Kidney (tissue), 14 donors: ENCODE measurements around the gene RPS6KL1. TPM values are rescaled to one million over a fixed set of nuclear protein-coding genes. Genes with fewer than 3 reads are reported as not detected.

Experiments used
- DNase-seq, 5 donors: peaks; one replicate each; pipeline ENCODE4 v3.0.0-alpha.2; 2013 to 2020
- FAIRE-seq: peaks from 2 replicates; lab custom pipeline; 2012; peaks lifted over from hg19 to GRCh38; lab: Jason Lieb, UNC
- H3K27ac ChIP-seq, 2 donors: one replicate each; pipeline ENCODE4 v1.7.0; 2013; ENCODE audit warnings: low read depth in 2 of 2, low read length in 2 of 2, inconsistent platforms in 1 of 2
- H3K27me3 ChIP-seq: one replicate; pipeline ENCODE4 v1.7.1; 2013; ENCODE audit warnings: low read length, inconsistent platforms; ENCODE audit not compliant: control insufficient read depth, insufficient read depth
- H3K36me3 ChIP-seq, 3 donors: one replicate each; pipeline versions ENCODE4 v1.7.0 to v1.7.1; 2013; ENCODE audit warnings: low read length in 3 of 3, control low read depth in 1 of 3, inconsistent platforms in 1 of 3; ENCODE audit not compliant: insufficient read depth in 3 of 3, control insufficient read depth in 2 of 3
- H3K4me1 ChIP-seq, 3 donors: one replicate each; pipeline versions ENCODE4 v1.7.0 to v1.7.1; 2013; ENCODE audit warnings: low read length in 3 of 3, inconsistent platforms in 1 of 3, low read depth in 1 of 3; ENCODE audit not compliant: control insufficient read depth in 2 of 3, insufficient read depth in 2 of 3
- H3K4me3 ChIP-seq, 3 donors: one replicate each; pipeline versions ENCODE4 v1.7.0 to v1.8.1; 2013; ENCODE audit warnings: low read length in 3 of 3, control low read depth in 1 of 3, inconsistent platforms in 1 of 3
- H3K9ac ChIP-seq, 3 donors: one replicate each; pipeline versions ENCODE4 v1.7.0 to v1.7.1; 2013; ENCODE audit warnings: low read length in 3 of 3, control low read depth in 1 of 3, inconsistent platforms in 1 of 3
- H3K9me3 ChIP-seq, 3 donors: one replicate each; pipeline versions ENCODE4 v1.7.0 to v1.7.1; 2013; ENCODE audit warnings: low read length in 3 of 3, control low read depth in 1 of 3, inconsistent platforms in 1 of 3; ENCODE audit not compliant: control insufficient read depth in 2 of 3, insufficient read depth in 1 of 3
- CTCF ChIP-seq: IDR thresholded peaks from 3 replicates; pipeline ENCODE4 v1.5.1; 2012; ENCODE audit warnings: mild to moderate bottlenecking, moderate library complexity, borderline replicate concordance; ENCODE audit not compliant: insufficient read depth; ENCODE audit errors: extremely low read depth
- intact Hi-C: fragments of 100-400 bp; cut with DNase I; formaldehyde crosslinking; loops from one replicate; pipeline ENCODE4 v1.11.1; 2022
- polyA plus RNA-seq: library from polyadenylated mRNA; stranded (reverse); fragments of 350-450 nt; fragmentation: Illumina TruSeq; extraction: RNeasy Lipid Tissue Mini Kit (QIAGEN cat#74804); gene quantifications from one replicate; pipeline ENCODE4 v1.2.3, GENCODE V29; 2014; ENCODE audit warnings: low read depth, low replicate concordance; ENCODE audit not compliant: insufficient read depth
- total RNA-seq: library from RNA; stranded (reverse); fragmentation: NEBNext Ultra II Directional; extraction: Animal tissue kit (Norgen Biotek cat#: 25700); gene quantifications from one replicate; pipeline ENCODE4 v1.2.1, GENCODE V29; 2021
- donor health status: control.
- donor health status: control.
- donor health status: control.
- donor health status: control.
- donor health status: control.
- donor health status: DM: yes; HTN: yes; CAD: no.
- donor health status: Normal renal cell carcinoma (clear cell type).

The RPS6KL1 gene
- total and polyA plus RNA-seq, 2 donors from 2014 or later = 3.7 to 7.9 TPM

DNA sequence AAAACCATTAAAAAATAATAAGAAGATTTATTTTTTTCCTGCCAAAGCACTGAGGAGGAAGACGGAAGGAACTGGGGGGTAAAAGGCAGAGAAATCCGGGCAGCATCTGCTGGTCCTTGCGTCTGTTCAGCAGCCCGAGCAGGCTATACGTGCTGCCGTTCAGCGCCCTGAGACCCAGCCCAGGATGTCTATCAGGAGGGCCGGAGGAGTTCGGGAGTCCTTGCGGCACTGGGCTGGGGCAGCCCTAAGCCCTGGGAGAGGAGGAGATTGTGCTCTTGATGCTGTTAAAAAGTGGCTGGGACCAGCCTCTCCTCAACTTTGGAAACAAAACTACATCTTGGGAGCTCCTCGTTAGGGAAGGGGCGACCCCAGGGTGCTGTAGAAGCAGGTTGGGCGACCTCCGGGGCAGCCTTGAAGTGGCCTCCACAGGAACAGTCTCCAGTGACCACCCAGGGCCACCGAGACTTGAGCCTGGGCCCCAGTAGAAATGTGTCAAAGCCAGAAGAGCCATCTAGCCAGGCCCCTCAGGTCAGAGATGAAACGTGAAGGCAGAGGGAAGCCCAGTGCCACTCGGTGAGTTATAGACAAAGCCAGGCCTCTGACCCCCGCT, 18.0 kb upstream of the RPS6KL1 start:
- no peak for FAIRE-seq
- intact Hi-C loops = loop anchor here (10.0 kb wide), 1 partner anchor 144 kb away; no protein-coding TSS in a partner anchor

GRCh38 chr14:74938531-74939495, 15.8 kb upstream of the RPS6KL1 start:
- no peak for TF ChIP-seq CTCF
- FAIRE-seq = no peak
- peak in 1 of 5 donors; percentile 70 for DNase-seq
- no peaks in the 10 kb centered on the region for H3K36me3 ChIP-seq
- H3K4me1 ChIP-seq = peaks cover 0 to 15% (median 0%) of the 10 kb centered on the region in 3 donors
- no peak overlapping the region for H3K27ac ChIP-seq
- H3K4me3 ChIP-seq = no peak overlapping the region
- intact Hi-C loops = no loop called here
- H3K9me3 ChIP-seq = no peaks in the 10 kb centered on the region
- no peak overlapping the region for H3K9ac ChIP-seq
- no peaks in the 10 kb centered on the region for H3K27me3 ChIP-seq

More for the DNA sequence above, 18.0 kb upstream of the RPS6KL1 start:
- Histone ChIP-seq H3K9me3 (no peaks in the 10 kb centered on the region), H3K36me3 (no peaks in the 10 kb centered on the region), H3K27me3 (no peaks in the 10 kb centered on the region), H3K4me1 (peaks cover 0 to 15% (median 0%) of the 10 kb centered on the region in 3 donors), H3K9ac (no peak overlapping the region), H3K27ac (peak overlapping the region; percentile 57 to 71), H3K4me3 (no peak overlapping the region)
- peak in 1 of 5 donors; percentile 70 for DNase-seq
- no peak for TF ChIP-seq CTCF

GRCh38 chr14:74937171-74937570, 14.1 kb upstream of the RPS6KL1 start:
- Histone ChIP-seq H3K36me3 (no peaks in the 10 kb centered on the region), H3K27me3 (no peaks in the 10 kb centered on the region), H3K9me3 (no peaks in the 10 kb centered on the region), H3K9ac (no peak overlapping the region), H3K27ac (no peak overlapping the region), H3K4me1 (peaks cover 0 to 14% (median 0%) of the 10 kb centered on the region in 3 donors), H3K4me3 (no peak overlapping the region)
- FAIRE-seq = no peak
- intact Hi-C loops = no loop called here
- no peak for TF ChIP-seq CTCF
- DNase-seq = no peak
